Measurements from ENCODE around the gene MIER2.

- TF ChIP-seq, protein P1, sequence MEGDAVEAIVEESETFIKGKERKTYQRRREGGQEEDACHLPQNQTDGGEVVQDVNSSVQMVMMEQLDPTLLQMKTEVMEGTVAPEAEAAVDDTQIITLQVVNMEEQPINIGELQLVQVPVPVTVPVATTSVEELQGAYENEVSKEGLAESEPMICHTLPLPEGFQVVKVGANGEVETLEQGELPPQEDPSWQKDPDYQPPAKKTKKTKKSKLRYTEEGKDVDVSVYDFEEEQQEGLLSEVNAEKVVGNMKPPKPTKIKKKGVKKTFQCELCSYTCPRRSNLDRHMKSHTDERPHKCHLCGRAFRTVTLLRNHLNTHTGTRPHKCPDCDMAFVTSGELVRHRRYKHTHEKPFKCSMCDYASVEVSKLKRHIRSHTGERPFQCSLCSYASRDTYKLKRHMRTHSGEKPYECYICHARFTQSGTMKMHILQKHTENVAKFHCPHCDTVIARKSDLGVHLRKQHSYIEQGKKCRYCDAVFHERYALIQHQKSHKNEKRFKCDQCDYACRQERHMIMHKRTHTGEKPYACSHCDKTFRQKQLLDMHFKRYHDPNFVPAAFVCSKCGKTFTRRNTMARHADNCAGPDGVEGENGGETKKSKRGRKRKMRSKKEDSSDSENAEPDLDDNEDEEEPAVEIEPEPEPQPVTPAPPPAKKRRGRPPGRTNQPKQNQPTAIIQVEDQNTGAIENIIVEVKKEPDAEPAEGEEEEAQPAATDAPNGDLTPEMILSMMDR (IDR thresholded peaks at IDR 0.05): no peak
- TF ChIP-seq ZFX (IDR thresholded peaks at IDR 0.05; ENCODE audit: borderline replicate concordance): no peak
Observed at GRCh38 chr19:269241-269640, 75.4 kb downstream of the MIER2 start.

All from 22Rv1 (cell line).